Bronchial epithelial cell (primary cell): ENCODE data around the gene VPS18. TPM values are rescaled to one million over a fixed set of nuclear protein-coding genes. Genes with fewer than 3 reads are reported as not detected.

Experiments used
- DNase-seq: peaks from one replicate; pipeline ENCODE4 v3.0.0-alpha.2; 2010; ENCODE audit warnings: low read depth
- FAIRE-seq: peaks from 2 replicates; lab custom pipeline; 2011; peaks lifted over from hg19 to GRCh38; lab: Jason Lieb, UNC
- H3K27me3 ChIP-seq: 2 replicates; pipeline ENCODE4 v1.5.1; 2011; ENCODE audit warnings: low read length; ENCODE audit not compliant: control insufficient read depth, insufficient read depth
- H3K36me3 ChIP-seq: 2 replicates; pipeline ENCODE4 v1.5.1; 2011; ENCODE audit warnings: low read length; ENCODE audit not compliant: control insufficient read depth, insufficient read depth
- H3K4me3 ChIP-seq: 2 replicates; pipeline ENCODE4 v1.5.1; 2011; ENCODE audit warnings: mild to moderate bottlenecking, low read depth, low read length, control low read depth
- CTCF ChIP-seq: IDR thresholded peaks from 2 replicates; pipeline ENCODE4 v1.5.1; 2011; ENCODE audit warnings: mild to moderate bottlenecking, moderate library complexity, low read length, control low read depth, inconsistent platforms; ENCODE audit not compliant: insufficient read depth, severe bottlenecking
- total RNA-seq: library from RNA; depleted of rRNA; stranded (reverse); fragments of >200 nt; gene quantifications from 2 replicates; pipeline ENCODE4 v1.2.1, GENCODE V29; 2014

The VPS18 gene
- total RNA-seq, 1 donor from 2014 or later: 26.3 TPM

- Histone ChIP-seq H3K4me3 (no peak overlapping the region), H3K27me3 (peaks cover 46% of the 10 kb centered on the region), H3K36me3 (no peaks in the 10 kb centered on the region)
- DNase-seq (no peak), FAIRE-seq (no peak)
- no peak for TF ChIP-seq CTCF
These were observed 31.2 kb downstream of the VPS18 start for GRCh38 chr15:40925495-40925862.

DNA sequence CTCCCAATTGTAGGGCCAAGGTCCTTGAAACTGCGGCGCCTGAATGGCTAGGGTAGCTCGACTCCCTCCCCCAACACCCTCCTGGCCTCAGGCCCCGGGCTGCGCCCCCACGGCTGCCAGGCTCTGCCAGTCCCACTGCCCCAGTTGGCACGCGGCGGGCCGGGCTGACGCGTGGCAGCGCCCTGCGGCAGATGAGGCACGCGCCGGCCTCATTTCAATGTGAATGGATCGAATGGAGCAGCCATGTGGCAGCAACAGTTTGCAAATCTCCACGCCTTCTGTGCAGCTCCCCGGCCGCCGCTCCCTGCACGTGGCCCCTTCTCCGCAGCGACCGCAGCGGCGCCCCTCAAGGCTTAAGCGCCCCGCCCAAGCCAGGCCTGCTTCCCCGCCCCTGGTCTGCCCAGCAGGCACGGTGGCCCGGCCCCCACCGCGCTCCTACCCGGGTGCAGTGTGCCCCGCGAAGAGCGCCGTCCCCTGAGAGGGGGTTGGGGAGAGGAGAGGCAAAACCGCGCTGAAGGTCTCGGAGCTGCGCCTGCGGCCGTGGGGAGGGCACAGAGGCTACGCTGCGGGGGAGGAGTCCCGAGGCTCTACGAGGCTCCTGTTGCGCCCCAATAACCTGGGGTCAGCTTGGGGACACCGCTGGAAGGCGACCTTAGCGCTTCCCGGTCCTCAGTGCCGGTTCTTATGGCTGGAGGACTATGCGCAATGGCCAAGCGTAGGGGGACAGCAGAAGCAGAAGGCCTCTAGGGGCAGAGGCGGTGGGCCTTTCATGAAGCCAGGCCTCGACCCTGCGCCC, 31.8 kb downstream of the VPS18 start:
- H3K36me3 ChIP-seq: no peaks in the 10 kb centered on the region
- H3K4me3 ChIP-seq: peak overlapping the region; percentile 9
- DNase-seq (no peak), FAIRE-seq (no peak)
- TF ChIP-seq CTCF: no peak
- peaks cover 49% of the 10 kb centered on the region for H3K27me3 ChIP-seq

DNA sequence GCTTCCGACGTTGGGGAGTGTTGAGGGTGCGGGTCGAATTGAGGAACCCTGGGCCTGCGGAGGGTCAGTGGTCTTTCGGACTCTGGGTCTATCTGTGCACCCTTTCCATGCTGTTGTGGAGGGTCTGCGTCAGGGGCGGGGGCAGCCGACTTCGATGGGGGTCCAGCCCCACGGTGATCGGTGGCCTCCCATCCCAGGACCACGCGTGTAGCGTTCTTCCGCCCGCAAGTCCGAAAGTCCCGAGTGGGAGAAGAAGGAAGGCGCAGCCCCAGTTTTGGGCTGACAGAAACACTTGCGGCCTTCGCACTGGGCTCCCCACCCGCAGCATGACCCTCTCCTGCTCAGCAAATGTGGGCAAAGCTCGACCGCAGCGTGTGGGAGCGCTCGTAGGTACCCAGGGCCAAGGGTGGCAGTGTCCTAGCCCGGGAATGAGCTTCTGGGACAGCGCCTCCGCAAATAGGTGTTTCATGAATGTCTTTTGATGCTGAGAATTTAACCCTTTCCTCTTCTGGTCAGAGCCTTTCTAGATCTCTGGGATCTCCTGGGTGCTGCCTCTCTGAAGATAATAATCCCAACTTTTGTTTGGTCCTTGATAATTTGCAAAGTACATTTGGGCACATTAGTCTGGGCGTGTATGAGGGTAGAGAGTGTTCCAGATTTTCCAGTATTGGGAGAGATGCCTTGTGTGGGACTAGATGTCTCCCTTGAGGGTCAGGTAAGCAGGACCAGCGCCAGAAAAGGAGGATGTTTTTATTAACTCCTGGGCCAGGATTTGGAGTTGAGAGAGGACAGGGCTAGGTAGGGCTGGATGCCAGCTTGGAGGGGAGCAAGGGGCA, 32.6 kb downstream of the VPS18 start:
- H3K4me3 ChIP-seq: no peak overlapping the region
- H3K27me3 ChIP-seq: peaks cover 49% of the 10 kb centered on the region
- H3K36me3 ChIP-seq: no peaks in the 10 kb centered on the region
- no peak for FAIRE-seq
- no peak for DNase-seq
- no peak for TF ChIP-seq CTCF

DNA sequence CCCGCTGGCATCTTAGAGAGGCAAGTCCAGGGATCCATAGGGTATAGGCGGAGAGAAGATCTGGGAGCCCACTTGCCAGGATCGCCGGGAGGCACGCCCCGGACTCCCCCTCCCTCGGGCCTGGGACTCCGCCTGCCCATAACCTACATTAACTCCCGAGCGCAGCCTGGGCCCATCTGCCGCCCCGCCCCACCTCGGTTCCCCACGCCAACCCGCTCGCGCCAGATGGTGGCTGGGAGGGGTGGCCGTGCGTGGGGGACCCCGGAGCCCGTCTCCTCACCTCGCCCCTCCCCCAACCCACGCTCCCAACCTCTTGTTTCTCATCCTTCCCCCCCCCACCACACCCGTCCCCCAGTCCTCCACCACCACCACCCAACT, 33.2 kb downstream of the VPS18 start:
- FAIRE-seq: no peak
- no peak overlapping the region for H3K4me3 ChIP-seq
- H3K27me3 ChIP-seq: peaks cover 49% of the 10 kb centered on the region
- DNase-seq: no peak
- no peaks in the 10 kb centered on the region for H3K36me3 ChIP-seq
- TF ChIP-seq CTCF: no peak

- no peak for TF ChIP-seq CTCF
- Histone ChIP-seq H3K4me3 (peak overlapping the region; percentile 20), H3K27me3 (peaks cover 49% of the 10 kb centered on the region), H3K36me3 (no peaks in the 10 kb centered on the region)
- FAIRE-seq (no peak), DNase-seq (no peak)
These were observed 33.9 kb downstream of the VPS18 start for GRCh38 chr15:40927873-40928806.
